Smooth muscle cell of the coronary artery (primary cell): ENCODE measurements around the gene GAB1. TPM values are rescaled to one million over a fixed set of nuclear protein-coding genes. Genes with fewer than 3 reads are reported as not detected.

Source experiments
- total RNA-seq: library from RNA; depleted of rRNA; stranded (reverse); fragments of >200 nt; gene quantifications from 2 replicates; pipeline ENCODE4 v1.2.3, GENCODE V29; 2014; ENCODE audit warnings: low replicate concordance

GAB1 gene
- total RNA-seq = 6.3 and 6.5 TPM in 2 replicates

DNA sequence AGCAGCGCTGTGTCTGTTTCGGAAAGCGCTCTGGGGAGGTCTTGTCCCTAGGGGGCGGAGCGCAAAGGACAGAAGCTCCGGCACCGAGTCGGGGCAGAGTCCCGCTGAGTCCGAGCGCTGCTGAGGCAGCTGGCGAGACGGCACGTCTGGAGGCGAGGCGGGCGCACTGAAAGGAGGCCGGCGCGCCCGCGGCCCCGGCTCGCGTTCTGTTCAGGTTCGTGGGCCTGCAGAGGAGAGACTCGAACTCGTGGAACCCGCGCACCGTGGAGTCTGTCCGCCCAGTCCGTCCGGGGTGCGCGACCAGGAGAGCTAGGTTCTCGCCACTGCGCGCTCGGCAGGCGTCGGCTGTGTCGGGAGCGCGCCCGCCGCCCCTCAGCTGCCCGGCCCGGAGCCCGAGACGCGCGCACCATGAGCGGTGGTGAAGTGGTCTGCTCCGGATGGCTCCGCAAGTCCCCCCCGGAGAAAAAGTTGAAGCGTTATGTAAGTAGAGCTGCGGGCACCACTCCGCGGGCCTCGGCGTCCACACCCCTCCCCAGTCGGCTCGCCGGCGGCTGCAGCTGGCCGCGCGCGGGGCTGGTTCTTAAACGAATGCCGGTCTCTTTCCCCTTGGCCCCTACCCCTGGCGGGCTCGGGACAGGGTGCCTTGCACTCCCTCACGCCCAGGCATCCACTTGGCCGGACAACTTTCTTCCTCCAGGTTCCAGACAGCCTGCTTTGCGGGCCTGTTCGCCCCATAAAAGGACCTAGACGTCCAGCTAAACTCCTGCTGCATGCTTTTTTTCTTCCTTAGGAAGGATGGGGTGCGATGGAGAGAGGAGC is at the start of gene GAB1:
TSS of gene GAB1 (plus strand) at position 96 of the 819 bp plus-strand sequence. CDS start at position 409, 313 bp downstream.

DNA sequence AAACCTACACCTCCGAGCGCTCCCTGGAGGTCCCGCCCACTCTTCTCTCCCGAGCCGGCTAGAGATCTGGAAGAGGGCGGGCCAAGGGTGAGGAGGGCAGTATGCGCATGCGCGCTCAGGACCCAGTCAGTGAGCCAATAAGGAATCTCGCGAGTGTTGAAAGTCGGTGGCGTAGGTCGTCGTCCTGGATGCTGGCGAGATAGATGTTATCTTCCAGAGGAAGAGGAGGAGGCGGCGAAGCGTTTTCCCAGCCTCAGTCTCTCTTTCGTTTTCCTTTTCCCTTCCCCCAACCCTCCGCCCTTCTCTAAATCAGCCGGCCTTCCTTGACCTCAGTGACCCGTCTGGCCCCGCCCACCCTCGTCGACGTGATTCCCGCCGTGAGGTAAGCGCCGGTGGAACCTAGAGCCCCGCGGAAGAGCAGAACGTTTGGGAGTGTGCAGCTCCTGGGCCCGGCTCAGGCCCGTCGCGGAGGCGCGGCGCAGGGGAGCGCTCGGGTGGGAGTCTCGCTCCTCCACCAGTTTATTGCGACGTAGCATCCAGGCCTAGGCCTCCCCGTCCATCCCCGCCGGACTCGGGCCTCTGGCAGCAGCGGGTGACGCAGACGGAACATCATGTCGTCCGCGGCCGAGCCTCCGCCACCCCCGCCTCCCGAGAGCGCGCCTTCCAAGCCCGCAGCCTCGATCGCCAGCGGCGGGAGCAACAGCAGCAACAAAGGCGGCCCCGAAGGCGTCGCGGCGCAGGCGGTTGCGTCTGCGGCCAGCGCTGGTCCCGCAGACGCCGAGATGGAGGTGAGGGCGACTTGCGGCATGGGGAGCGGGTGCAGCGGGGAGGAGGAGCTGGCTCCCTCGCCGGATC is 176.9 kb downstream of the GAB1 start, which contains the start of gene SMARCA5:
TSS of gene SMARCA5 (plus strand) at position 389 of the 855 bp plus-strand sequence. CDS start at position 612, 223 bp downstream.

Other genes starting within 250 kb of the GAB1 start
- 13.5 and 15.5 TPM in 2 replicates for gene USP38, start 152.0 kb upstream of the GAB1 start, total RNA-seq
- 20.4 and 29.8 TPM in 2 replicates for gene SMARCA5, start 176.8 kb downstream of the GAB1 start, total RNA-seq